Natural killer cell (primary cell): ENCODE measurements around the gene AHR. TPM values are rescaled to one million over a fixed set of nuclear protein-coding genes. Genes with fewer than 3 reads are reported as not detected.
A peak's percentile ranks its signal among the peaks of the same experiment; 100 is the strongest.

ENCODE experiments used
- ATAC-seq, 3 donors: fragments of 150-1000 bp in 2 of 3; fragments of 200-7000 bp in 1 of 3; cut with Tn5 transposase; 1 replicate in 1 of 3; 2 replicates in 2 of 3; pipeline ENCODE4 v1.10.0; 2021; ENCODE audit warnings: mild to moderate bottlenecking in 2 of 3, moderate library complexity in 2 of 3
- DNase-seq, 2 donors: peaks; one replicate each; pipeline versions ENCODE4 v3.0.0 to v3.0.0-alpha.2; 2013 to 2021; ENCODE audit warnings: mixed read lengths in 1 of 2
- H3K27ac ChIP-seq: one replicate; pipeline ENCODE4 v1.5.1; 2013; ENCODE audit warnings: mild to moderate bottlenecking, low read length
- H3K27me3 ChIP-seq: one replicate; pipeline ENCODE4 v1.6.1; 2013; ENCODE audit warnings: low read length; ENCODE audit not compliant: control insufficient read depth, insufficient read depth
- H3K36me3 ChIP-seq: one replicate; pipeline ENCODE4 v1.6.1; 2013; ENCODE audit warnings: low read length; ENCODE audit not compliant: control insufficient read depth, insufficient read depth
- H3K4me1 ChIP-seq: one replicate; pipeline ENCODE4 v1.6.1; 2013; ENCODE audit warnings: low read length; ENCODE audit not compliant: control insufficient read depth, insufficient read depth
- H3K4me3 ChIP-seq: one replicate; pipeline ENCODE4 v1.5.1; 2013; ENCODE audit warnings: low read length
- H3K9me3 ChIP-seq: one replicate; pipeline ENCODE4 v1.6.1; 2013; ENCODE audit warnings: low read length; ENCODE audit not compliant: control insufficient read depth, insufficient read depth
- H3K27ac Mint-ChIP-seq, 2 donors: one replicate each; pipeline ENCODE4 v1.8.0; 2022; ENCODE audit warnings: mild to moderate bottlenecking in 2 of 2, mixed read lengths in 2 of 2, moderate library complexity in 1 of 2
- H3K27me3 Mint-ChIP-seq, 2 donors: one replicate each; pipeline ENCODE4 v1.8.0; 2022; ENCODE audit warnings: low read depth in 2 of 2, mixed read lengths in 2 of 2
- H3K36me3 Mint-ChIP-seq: one replicate; pipeline ENCODE4 v1.8.0; 2022; ENCODE audit warnings: mixed read lengths
- H3K4me1 Mint-ChIP-seq, 2 donors: one replicate each; pipeline ENCODE4 v1.8.0; 2022; ENCODE audit warnings: mixed read lengths in 2 of 2
- H3K4me3 Mint-ChIP-seq: one replicate; pipeline ENCODE4 v1.8.0; 2022; ENCODE audit warnings: mild to moderate bottlenecking, moderate library complexity, mixed read lengths
- H3K9me3 Mint-ChIP-seq, 2 donors: one replicate each; pipeline ENCODE4 v1.8.0; 2022; ENCODE audit warnings: mixed read lengths in 2 of 2
- CTCF ChIP-seq: fragments of 200-600 bp; IDR thresholded peaks from one replicate; pipeline ENCODE4 v1.8.0; 2022; ENCODE audit warnings: antibody characterized with exemption
- WGBS: methylation state at CpG from one replicate; pipeline ENCODE4 v1.1.7; 2013; ENCODE audit warnings: missing lambda C conversion rate; ENCODE audit not compliant: insufficient coverage; 5-methylcytosine and 5-hydroxymethylcytosine counted together
- intact Hi-C: fragments of 100-400 bp; cut with micrococcal nuclease; formaldehyde crosslinking; loops from one replicate; pipeline ENCODE4 v1.14.2; 2022
- total RNA-seq, 4 donors: library from RNA; stranded (reverse); fragments of 120-200 nt in 1 of 4; gene quantifications; one replicate each; pipeline versions ENCODE4 v1.2.3 to v1.2.4, GENCODE V29; 2013 to 2022

The AHR gene
- total RNA-seq, 3 donors from 2014 or later (not counting 1 experiment from before 2014, with no cell fraction given) = 20.7 to 54.7 (median 44.9) TPM

GRCh38 chr7:17367502-17367901 lies 69.0 kb downstream of the AHR start:
- H3K36me3 ChIP-seq = no peaks in the 10 kb centered on the region
- H3K9me3 ChIP-seq = no peaks in the 10 kb centered on the region
- ATAC-seq = no peak
- no peaks in the 10 kb centered on the region for H3K4me1 ChIP-seq
- Mint-ChIP-seq H3K36me3 (no peaks in the 10 kb centered on the region), H3K27me3 (peaks cover 0 to 3% of the 10 kb centered on the region in 2 donors), H3K4me3 (no peak overlapping the region), H3K27ac (no peak overlapping the region), H3K9me3 (no peaks in the 10 kb centered on the region), H3K4me1 (no peaks in the 10 kb centered on the region)
- intact Hi-C loops = no loop called here
- no peak overlapping the region for H3K27ac ChIP-seq
- no peaks in the 10 kb centered on the region for H3K27me3 ChIP-seq
- TF ChIP-seq CTCF = no peak
- 100% methylated on average over 1 of the region's 2 CpGs for WGBS
- no peak for DNase-seq
- no peak overlapping the region for H3K4me3 ChIP-seq

- Mint-ChIP-seq H3K27me3 (peaks cover 0 to 3% of the 10 kb centered on the region in 2 donors), H3K9me3 (no peaks in the 10 kb centered on the region), H3K27ac (no peak overlapping the region), H3K4me1 (no peaks in the 10 kb centered on the region), H3K4me3 (no peak overlapping the region), H3K36me3 (no peaks in the 10 kb centered on the region)
- no peak overlapping the region for H3K27ac ChIP-seq
- H3K4me1 ChIP-seq = no peaks in the 10 kb centered on the region
- no peak for ATAC-seq
- no peaks in the 10 kb centered on the region for H3K36me3 ChIP-seq
- H3K27me3 ChIP-seq = no peaks in the 10 kb centered on the region
- intact Hi-C loops = no loop called here
- no peak overlapping the region for H3K4me3 ChIP-seq
- no peak for DNase-seq
- TF ChIP-seq CTCF = no peak
- no peaks in the 10 kb centered on the region for H3K9me3 ChIP-seq
- 88% methylated on average over 3 of the region's 3 CpGs for WGBS
Measured at GRCh38 chr7:17368856-17369524, 70.5 kb downstream of the AHR start.

- Histone ChIP-seq H3K4me1 (no peaks in the 10 kb centered on the region), H3K36me3 (no peaks in the 10 kb centered on the region), H3K27me3 (no peaks in the 10 kb centered on the region), H3K4me3 (no peak overlapping the region), H3K9me3 (no peaks in the 10 kb centered on the region), H3K27ac (no peak overlapping the region)
- intact Hi-C loops = no loop called here
- Mint-ChIP-seq H3K4me3 (no peak overlapping the region), H3K27me3 (peaks cover 0 to 2% of the 10 kb centered on the region in 2 donors), H3K36me3 (no peaks in the 10 kb centered on the region), H3K27ac (no peak overlapping the region), H3K4me1 (no peaks in the 10 kb centered on the region), H3K9me3 (no peaks in the 10 kb centered on the region)
- no peak for DNase-seq
- 57% methylated on average over 8 of the region's 8 CpGs for WGBS
- peak in 1 of 3 donors; percentile 43 for ATAC-seq
- TF ChIP-seq CTCF = no peak
Measured at GRCh38 chr7:17369691-17370426, 71.4 kb downstream of the AHR start.
